ENCODE results near the gene N4BP2L1. TPM values are rescaled to one million over a fixed set of nuclear protein-coding genes. Genes with fewer than 3 reads are reported as not detected.
A peak's percentile ranks its signal among the peaks of the same experiment; 100 is the strongest.

Gene N4BP2L1
- polyA plus RNA-seq, 1 experiment, result 0.43 TPM

DNA sequence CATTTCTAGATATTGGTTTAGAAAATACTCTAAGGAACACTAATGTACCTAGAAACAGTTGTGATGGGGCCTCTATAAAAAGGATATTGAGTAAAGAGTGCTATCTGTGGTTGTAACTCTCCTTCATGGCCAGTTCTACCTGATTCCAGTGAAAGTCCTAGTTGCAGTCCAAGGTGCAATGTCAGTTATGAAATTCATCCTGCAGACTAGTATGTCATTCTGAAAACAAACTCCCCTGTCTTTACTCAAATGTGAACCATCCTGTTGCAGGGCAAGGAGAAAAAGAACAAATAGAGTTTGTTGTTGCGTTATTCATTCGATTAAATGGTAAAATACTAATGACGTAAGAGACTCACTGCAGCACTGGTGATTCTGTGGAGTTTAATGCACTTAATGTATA, 18.3 kb upstream of the N4BP2L1 start:
- H3K36me3 ChIP-seq (ENCODE audit: control insufficient read depth, insufficient read depth, low read length), result no peaks in the 10 kb centered on the region
- TF ChIP-seq, protein P1, sequence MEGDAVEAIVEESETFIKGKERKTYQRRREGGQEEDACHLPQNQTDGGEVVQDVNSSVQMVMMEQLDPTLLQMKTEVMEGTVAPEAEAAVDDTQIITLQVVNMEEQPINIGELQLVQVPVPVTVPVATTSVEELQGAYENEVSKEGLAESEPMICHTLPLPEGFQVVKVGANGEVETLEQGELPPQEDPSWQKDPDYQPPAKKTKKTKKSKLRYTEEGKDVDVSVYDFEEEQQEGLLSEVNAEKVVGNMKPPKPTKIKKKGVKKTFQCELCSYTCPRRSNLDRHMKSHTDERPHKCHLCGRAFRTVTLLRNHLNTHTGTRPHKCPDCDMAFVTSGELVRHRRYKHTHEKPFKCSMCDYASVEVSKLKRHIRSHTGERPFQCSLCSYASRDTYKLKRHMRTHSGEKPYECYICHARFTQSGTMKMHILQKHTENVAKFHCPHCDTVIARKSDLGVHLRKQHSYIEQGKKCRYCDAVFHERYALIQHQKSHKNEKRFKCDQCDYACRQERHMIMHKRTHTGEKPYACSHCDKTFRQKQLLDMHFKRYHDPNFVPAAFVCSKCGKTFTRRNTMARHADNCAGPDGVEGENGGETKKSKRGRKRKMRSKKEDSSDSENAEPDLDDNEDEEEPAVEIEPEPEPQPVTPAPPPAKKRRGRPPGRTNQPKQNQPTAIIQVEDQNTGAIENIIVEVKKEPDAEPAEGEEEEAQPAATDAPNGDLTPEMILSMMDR (IDR thresholded peaks at IDR 0.05; ENCODE audit: insufficient read depth, low read depth, low read length), result no peak
- CTCF ChIA-PET, result no interaction called here
- POLR2A ChIA-PET, result no interaction called here
- no peaks in the 10 kb centered on the region for H3K27me3 ChIP-seq (ENCODE audit: control insufficient read depth, insufficient read depth, low read length)
- no peak for DNase-seq (ENCODE audit: low read depth)
- no peak overlapping the region for H3K4me3 ChIP-seq (ENCODE audit: low read depth, low read length)

DNA sequence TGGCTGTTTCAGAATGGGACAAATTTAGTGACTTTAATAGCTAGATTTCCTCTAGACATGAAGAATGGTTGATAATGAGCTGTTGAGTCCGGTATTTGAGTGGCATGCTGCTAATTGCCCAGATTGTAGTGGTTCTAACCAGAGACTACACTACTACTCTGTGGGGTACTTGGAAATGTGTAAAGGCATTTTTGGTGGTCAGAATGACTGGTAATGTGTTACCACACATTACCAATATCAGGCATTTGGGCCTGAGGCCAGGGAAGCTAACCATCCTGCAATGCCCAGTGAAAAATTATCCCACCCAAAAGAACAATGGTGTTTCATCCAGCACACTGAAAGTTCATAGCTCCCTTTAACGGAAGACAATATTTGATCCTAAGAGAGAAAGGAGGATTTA, 17.5 kb upstream of the N4BP2L1 start:
- ChIA-PET POLR2A (no interaction called here), CTCF (no interaction called here)
- no peak for DNase-seq (ENCODE audit: low read depth)
- Histone ChIP-seq H3K36me3 (ENCODE audit: control insufficient read depth, insufficient read depth, low read length) (no peaks in the 10 kb centered on the region), H3K4me3 (ENCODE audit: low read depth, low read length) (no peak overlapping the region), H3K27me3 (ENCODE audit: control insufficient read depth, insufficient read depth, low read length) (no peaks in the 10 kb centered on the region)
- TF ChIP-seq, protein P1 (IDR thresholded peaks at IDR 0.05; ENCODE audit: insufficient read depth, low read depth, low read length), result no peak

DNA sequence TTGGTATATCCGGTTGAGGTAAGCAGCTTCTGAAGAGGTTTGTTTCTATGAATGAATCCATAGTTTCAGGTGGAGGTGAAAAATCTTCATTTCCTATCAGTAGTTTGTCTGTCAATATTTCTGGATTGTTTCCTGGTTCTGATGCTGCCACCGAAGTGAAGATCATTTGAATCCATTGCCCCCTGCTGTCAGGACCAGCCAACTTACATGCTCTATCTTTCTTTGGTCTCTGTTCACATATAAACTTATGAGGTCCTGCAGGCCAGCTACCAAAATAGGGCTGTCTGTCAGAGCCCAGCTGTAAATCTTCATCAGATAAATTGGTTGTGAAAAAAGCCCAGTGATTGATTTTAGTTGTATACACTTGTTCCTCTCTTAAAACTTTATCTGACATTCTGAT, 15.2 kb upstream of the N4BP2L1 start:
- H3K36me3 ChIP-seq (ENCODE audit: control insufficient read depth, insufficient read depth, low read length), result no peaks in the 10 kb centered on the region
- ChIA-PET POLR2A (no interaction called here), CTCF (interaction anchor here (0.8 to 1.8 kb wide), 3 partner anchors 10 to 197 kb away, joined by 3 to 4 read pairs (median 4); no protein-coding TSS in a partner anchor)
- H3K27me3 ChIP-seq (ENCODE audit: control insufficient read depth, insufficient read depth, low read length), result no peaks in the 10 kb centered on the region
- no peak overlapping the region for H3K4me3 ChIP-seq (ENCODE audit: low read depth, low read length)
- TF ChIP-seq, protein P1 (IDR thresholded peaks at IDR 0.05; ENCODE audit: insufficient read depth, low read depth, low read length), result peak; percentile 16; the same call in 1 of the 2 replicates
- DNase-seq (ENCODE audit: low read depth), result no peak

DNA sequence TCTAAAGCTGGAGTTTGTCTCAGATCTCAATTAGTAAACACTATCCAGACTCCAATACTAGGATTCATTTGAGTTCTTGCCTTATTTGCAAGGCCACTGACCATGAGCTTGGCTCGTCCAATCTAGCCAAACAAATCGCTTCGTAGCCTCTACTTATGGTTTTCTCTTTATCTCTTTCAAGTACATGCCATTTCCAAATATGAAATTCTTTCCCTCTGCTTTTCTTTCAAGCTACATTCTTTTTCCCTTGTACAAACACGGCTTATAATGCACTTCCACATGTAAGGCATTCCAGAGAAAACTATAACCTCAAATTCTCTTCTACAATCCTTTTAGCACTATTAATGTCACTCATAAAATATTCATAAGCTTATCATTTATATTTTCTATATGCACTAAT, 10.9 kb upstream of the N4BP2L1 start:
- Histone ChIP-seq H3K27me3 (ENCODE audit: control insufficient read depth, insufficient read depth, low read length) (no peaks in the 10 kb centered on the region), H3K4me3 (ENCODE audit: low read depth, low read length) (no peak overlapping the region), H3K36me3 (ENCODE audit: control insufficient read depth, insufficient read depth, low read length) (no peaks in the 10 kb centered on the region)
- TF ChIP-seq, protein P1 (IDR thresholded peaks at IDR 0.05; ENCODE audit: insufficient read depth, low read depth, low read length), result no peak
- DNase-seq (ENCODE audit: low read depth), result no peak
- POLR2A ChIA-PET, result no interaction called here
- CTCF ChIA-PET, result interaction anchor here (1.0 to 1.1 kb wide), 2 partner anchors 10 to 55 kb away, joined by 3 to 5 read pairs; no protein-coding TSS in a partner anchor

DNA sequence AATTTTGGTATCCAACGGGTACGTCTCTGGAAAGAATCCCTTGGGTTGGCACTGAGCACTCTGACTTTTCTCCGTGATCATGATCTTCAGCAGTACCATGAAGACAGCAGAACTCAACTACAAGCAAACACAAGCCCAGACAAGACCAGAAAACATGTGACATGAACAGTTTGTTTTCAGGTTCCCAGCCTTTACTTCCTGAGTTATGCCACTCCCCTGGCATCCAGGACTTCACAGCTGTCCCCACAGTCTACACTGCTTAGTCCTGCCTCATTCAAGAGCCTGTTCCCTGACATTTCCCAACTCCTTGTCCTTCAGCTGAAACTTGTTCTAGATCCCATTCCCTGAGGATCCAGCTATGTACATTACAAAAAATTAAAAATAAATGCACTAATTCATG, 4.9 kb upstream of the N4BP2L1 start:
- DNase-seq (ENCODE audit: low read depth), result no peak
- ChIA-PET POLR2A (no interaction called here), CTCF (no interaction called here)
- no peaks in the 10 kb centered on the region for H3K27me3 ChIP-seq (ENCODE audit: control insufficient read depth, insufficient read depth, low read length)
- no peak overlapping the region for H3K4me3 ChIP-seq (ENCODE audit: low read depth, low read length)
- TF ChIP-seq, protein P1 (IDR thresholded peaks at IDR 0.05; ENCODE audit: insufficient read depth, low read depth, low read length), result no peak
- H3K36me3 ChIP-seq (ENCODE audit: control insufficient read depth, insufficient read depth, low read length), result no peaks in the 10 kb centered on the region
